Fibroblast of villous mesenchyme (primary cell): Measurements from ENCODE around the gene WDR37. TPM values are rescaled to one million over a fixed set of nuclear protein-coding genes. Genes with fewer than 3 reads are reported as not detected.

Experiments used
- DNase-seq: peaks from one replicate; pipeline ENCODE4 v3.0.0-alpha.2; 2010; ENCODE audit warnings: low read depth
- H3K4me3 ChIP-seq: 2 replicates; pipeline ENCODE4 v1.5.1; 2011; ENCODE audit warnings: low read depth, mild to moderate bottlenecking, low read length
- CTCF ChIP-seq: IDR thresholded peaks from 2 replicates; pipeline ENCODE4 v1.5.1; 2012; ENCODE audit warnings: low read depth, mild to moderate bottlenecking, low read length; ENCODE audit not compliant: insufficient read depth
- total RNA-seq: library from RNA; depleted of rRNA; stranded (reverse); fragments of >200 nt; gene quantifications from 2 replicates; pipeline ENCODE4 v1.2.3, GENCODE V29; 2012

WDR37 gene
- total RNA-seq, 1 donor = 27.2 TPM

- no peak for TF ChIP-seq CTCF
- no peak overlapping the region for H3K4me3 ChIP-seq
- DNase-seq = no peak
These were observed 107.0 kb downstream of the WDR37 start for GRCh38 chr10:1163204-1163660.

- DNase-seq = no peak
- no peak for TF ChIP-seq CTCF
- no peak overlapping the region for H3K4me3 ChIP-seq
These were observed 107.6 kb downstream of the WDR37 start for GRCh38 chr10:1163831-1164230.

GRCh38 chr10:1166101-1166827 is 110.1 kb downstream of the WDR37 start:
- DNase-seq = no peak

GRCh38 chr10:1166828-1167275 is 110.7 kb downstream of the WDR37 start:
- no peak for DNase-seq
- no peak for TF ChIP-seq CTCF
- H3K4me3 ChIP-seq = no peak overlapping the region

More at GRCh38 chr10:1166101-1166827, 110.1 kb downstream of the WDR37 start:
- no peak for TF ChIP-seq CTCF
- no peak overlapping the region for H3K4me3 ChIP-seq

GRCh38 chr10:1168763-1169162 is 112.6 kb downstream of the WDR37 start:
- TF ChIP-seq CTCF = no peak
- H3K4me3 ChIP-seq = no peak overlapping the region
- DNase-seq = no peak

GRCh38 chr10:1169186-1169885 is 113.2 kb downstream of the WDR37 start:
- no peak for TF ChIP-seq CTCF
- no peak overlapping the region for H3K4me3 ChIP-seq
- DNase-seq = no peak
